GM23248 (cell line): ENCODE results near the gene DCHS2. TPM values are rescaled to one million over a fixed set of nuclear protein-coding genes. Genes with fewer than 3 reads are reported as not detected.
A peak's percentile ranks its signal among the peaks of the same experiment; 100 is the strongest.

Source experiments
- DNase-seq: peaks from one replicate; pipeline ENCODE4 v3.0.0-alpha.2; 2015
- H2AFZ ChIP-seq: fragments of 200-600 bp; sonication (generic); 2 replicates; pipeline ENCODE4 v1.6.1; 2016; ENCODE audit warnings: antibody characterized with exemption
- H3F3A ChIP-seq: fragments of 200-600 bp; sonication (generic); 2 replicates; pipeline ENCODE4 v1.6.1; 2016; ENCODE audit warnings: mild to moderate bottlenecking, antibody characterized with exemption, mixed run types; ENCODE audit not compliant: insufficient read depth
- H3K27ac ChIP-seq: fragments of 200-600 bp; sonication (generic); 2 replicates; pipeline ENCODE4 v1.5.1; 2016; ENCODE audit warnings: mild to moderate bottlenecking
- H3K27me3 ChIP-seq: fragments of 200-600 bp; sonication (generic); replicated peaks from 2 replicates; pipeline ENCODE4 v1.6.1; 2016; ENCODE audit warnings: mild to moderate bottlenecking; ENCODE audit not compliant: insufficient read depth
- H3K36me3 ChIP-seq: fragments of 200-600 bp; sonication (generic); 2 replicates; pipeline ENCODE4 v1.6.1; 2016; ENCODE audit warnings: low read depth, mild to moderate bottlenecking
- H3K4me1 ChIP-seq: fragments of 200-600 bp; sonication (generic); 2 replicates; pipeline ENCODE4 v1.6.1; 2016; ENCODE audit warnings: mild to moderate bottlenecking; ENCODE audit not compliant: insufficient read depth
- H3K4me2 ChIP-seq: fragments of 200-600 bp; sonication (generic); one replicate; pipeline ENCODE4 v1.6.1; 2016; ENCODE audit warnings: mild to moderate bottlenecking; ENCODE audit not compliant: unreplicated experiment
- H3K4me3 ChIP-seq: fragments of 200-600 bp; sonication (generic); 2 replicates; pipeline ENCODE4 v1.5.1; 2016; ENCODE audit warnings: mild to moderate bottlenecking
- H3K79me2 ChIP-seq: fragments of 200-600 bp; sonication (generic); 2 replicates; pipeline ENCODE4 v1.6.1; 2016; ENCODE audit warnings: mild to moderate bottlenecking; ENCODE audit not compliant: insufficient read depth
- H3K9ac ChIP-seq: fragments of 200-600 bp; sonication (generic); 2 replicates; pipeline ENCODE4 v1.6.1; 2016; ENCODE audit warnings: mild to moderate bottlenecking
- H3K9me2 ChIP-seq: fragments of 200-600 bp; sonication (generic); 2 replicates; pipeline ENCODE4 v1.6.1; 2016; ENCODE audit warnings: mixed run types, mild to moderate bottlenecking, moderate library complexity; ENCODE audit not compliant: insufficient read depth
- H3K9me3 ChIP-seq: fragments of 200-600 bp; sonication (generic); one replicate; pipeline ENCODE4 v1.6.1; 2017; ENCODE audit warnings: low read depth
- H4K20me1 ChIP-seq: fragments of 200-600 bp; sonication (generic); 2 replicates; pipeline ENCODE4 v1.6.0; 2016; ENCODE audit not compliant: insufficient read depth
- EZH2 ChIP-seq: fragments of 200-600 bp; sonication (generic); IDR thresholded peaks from 2 replicates; pipeline ENCODE4 v1.6.1; 2018; ENCODE audit warnings: antibody characterized with exemption, mild to moderate bottlenecking; ENCODE audit not compliant: insufficient read depth, poor library complexity, severe bottlenecking
- EZH2phosphoT487 ChIP-seq: fragments of 200-600 bp; sonication (generic); IDR thresholded peaks from 2 replicates; pipeline ENCODE4 v1.6.1; 2018; ENCODE audit warnings: antibody characterized with exemption, moderate library complexity, mild to moderate bottlenecking, low read depth; ENCODE audit not compliant: insufficient read depth
- WGBS, 2 experiments: methylation state at CpG; one replicate each; pipeline ENCODE4 v1.1.6; 2015 to 2017; ENCODE audit warnings: low lambda C conversion rate in 2 of 2, low coverage in 1 of 2; ENCODE audit errors: missing lambda C conversion rate in 2 of 2; 5-methylcytosine and 5-hydroxymethylcytosine counted together
- in situ Hi-C: fragments of 300-500 bp; cut with MboI; formaldehyde crosslinking; loops from 2 replicates; pipeline ENCODE4 v1.15.0; 2020
- polyA plus RNA-seq: library from polyadenylated mRNA; unstranded; fragments of >200 nt; fragmentation: Nextera tagmentation; extraction: Ambion mirVana; gene quantifications from 2 replicates; pipeline ENCODE4 v1.2.1, GENCODE V29; 2016
- total RNA-seq: library from RNA; depleted of rRNA; stranded (reverse); fragments of >200 nt; shearing (Covaris generic); gene quantifications from 2 replicates; pipeline ENCODE4 v1.2.3, GENCODE V29; 2014; rRNA removed

DCHS2 gene
- total RNA-seq (not detected in 2 replicates), polyA plus RNA-seq (not detected in 2 replicates)

GRCh38 chr4:154491341-154492271, at the start of gene DCHS2:
TSS of gene DCHS2 (minus strand) at chr4:154491799. CDS start at chr4:154491355, 444 bp downstream.
- DNase-seq: peak; percentile 35
- Histone ChIP-seq H4K20me1 (no peaks in the 10 kb centered on the region), H2AFZ (peak within 1 kb of the TSS; percentile 42), H3K36me3 (no peaks in the 10 kb centered on the region), H3K9me3 (no peaks in the 10 kb centered on the region), H3K4me2 (no peak within 1 kb of the TSS), H3K27me3 (peaks cover 60% of the 10 kb centered on the region), H3K79me2 (no peaks in the 10 kb centered on the region), H3K9me2 (no peaks in the 10 kb centered on the region), H3K4me3 (0 out of 2 replicates have a peak within 1 kb of the TSS, but pooled peaks have one; percentile 11), H3K4me1 (no peaks in the 10 kb centered on the region), H3K9ac (no peak within 1 kb of the TSS), H3F3A (no peaks in the 10 kb centered on the region), H3K27ac (no peak within 1 kb of the TSS)
- in situ Hi-C loops: no loop called here
- TF ChIP-seq EZH2 (peak; percentile 90), EZH2phosphoT487 (no peak)
- WGBS, 2 experiments: 2 to 4% methylated on average over 32 to 51 of the region's 53 CpGs

GRCh38 chr4:154534296-154534695, 42.7 kb upstream of the DCHS2 start:
- TF ChIP-seq EZH2 (no peak), EZH2phosphoT487 (no peak)
- no peaks in the 10 kb centered on the region for H4K20me1 ChIP-seq
- peaks cover 20% of the 10 kb centered on the region; the same call in 1 of the 2 replicates for H3F3A ChIP-seq
- in situ Hi-C loops: no loop called here
- no peak overlapping the region for H3K4me2 ChIP-seq
- WGBS, 2 experiments: 94% methylated on average over 1 of the region's 1 CpG
- no peaks in the 10 kb centered on the region for H3K9me3 ChIP-seq
- no peak overlapping the region for H3K27ac ChIP-seq
- H3K9ac ChIP-seq: no peak overlapping the region
- H3K79me2 ChIP-seq: no peaks in the 10 kb centered on the region
- no peak for DNase-seq
- no peak overlapping the region for H2AFZ ChIP-seq
- H3K4me1 ChIP-seq: no peaks in the 10 kb centered on the region
- no peaks in the 10 kb centered on the region for H3K27me3 ChIP-seq
- no peaks in the 10 kb centered on the region for H3K9me2 ChIP-seq
- no peak overlapping the region for H3K4me3 ChIP-seq
- peaks cover 38% of the 10 kb centered on the region for H3K36me3 ChIP-seq

GRCh38 chr4:154529728-154530519, 38.3 kb upstream of the DCHS2 start:
- H3K4me1 ChIP-seq: no peaks in the 10 kb centered on the region
- H3K9me2 ChIP-seq: no peaks in the 10 kb centered on the region
- H3K4me2 ChIP-seq: no peak overlapping the region
- H2AFZ ChIP-seq: no peak overlapping the region
- no peak overlapping the region for H3K9ac ChIP-seq
- H3K27ac ChIP-seq: no peak overlapping the region
- H3K36me3 ChIP-seq: 0 out of 2 replicates have a peak, but pooled peaks cover under 1% of the 10 kb centered on the region
- TF ChIP-seq EZH2phosphoT487 (no peak), EZH2 (no peak)
- peaks cover 10% of the 10 kb centered on the region; the same call in 1 of the 2 replicates for H3F3A ChIP-seq
- H3K27me3 ChIP-seq: 0 out of 2 replicates have a peak, but pooled peaks cover 18% of the 10 kb centered on the region
- no peaks in the 10 kb centered on the region for H3K79me2 ChIP-seq
- no peaks in the 10 kb centered on the region for H3K9me3 ChIP-seq
- in situ Hi-C loops: no loop called here
- no peaks in the 10 kb centered on the region for H4K20me1 ChIP-seq
- no peak overlapping the region for H3K4me3 ChIP-seq
- DNase-seq: no peak
- WGBS, 2 experiments: 57 to 60% methylated on average over 4 of the region's 4 CpGs

GRCh38 chr4:154528869-154529268, 37.3 kb upstream of the DCHS2 start:
- no peaks in the 10 kb centered on the region for H3K4me1 ChIP-seq
- H3K27ac ChIP-seq: no peak overlapping the region
- no peak overlapping the region for H3K4me3 ChIP-seq
- H4K20me1 ChIP-seq: no peaks in the 10 kb centered on the region
- no peak overlapping the region for H3K4me2 ChIP-seq
- H3F3A ChIP-seq: no peaks in the 10 kb centered on the region; the same call in 1 of the 2 replicates
- H3K9me3 ChIP-seq: no peaks in the 10 kb centered on the region
- peak; percentile 13 for DNase-seq
- H3K27me3 ChIP-seq: 0 out of 2 replicates have a peak, but pooled peaks cover 18% of the 10 kb centered on the region
- H2AFZ ChIP-seq: no peak overlapping the region
- in situ Hi-C loops: no loop called here
- TF ChIP-seq EZH2 (no peak), EZH2phosphoT487 (no peak)
- H3K9ac ChIP-seq: no peak overlapping the region
- WGBS, 2 experiments: 16 to 29% methylated on average over 2 of the region's 2 CpGs
- no peaks in the 10 kb centered on the region for H3K9me2 ChIP-seq
- no peaks in the 10 kb centered on the region for H3K79me2 ChIP-seq
- no peaks in the 10 kb centered on the region for H3K36me3 ChIP-seq
